CD4-positive, alpha-beta memory T cell (primary cell): Measurements from ENCODE around the gene AP5S1. TPM values are rescaled to one million over a fixed set of nuclear protein-coding genes. Genes with fewer than 3 reads are reported as not detected.

Source experiments
- CTCF ChIA-PET: fragments of 350-600 bp; sonication (Branson Sonifier 250); formaldehyde crosslinking; loops from one replicate; lab custom pipeline; 2021; ENCODE audit warnings: inconsistent platforms; ENCODE audit not compliant: partially characterized antibody; lab: Charles Lee
- POLR2A ChIA-PET: fragments of 350-600 bp; sonication (Branson Sonifier 250); formaldehyde crosslinking; loops from one replicate; lab custom pipeline; 2021; ENCODE audit not compliant: partially characterized antibody; lab: Charles Lee
- DNase-seq, 5 donors: peaks; one replicate each; pipeline versions ENCODE4 v3.0.0 to v3.0.0-alpha.2; 2020 to 2022; ENCODE audit warnings: mixed read lengths in 1 of 5
- H3K27ac ChIP-seq: one replicate; pipeline ENCODE4 v1.7.0; 2013; ENCODE audit warnings: low read depth, low read length
- H3K27me3 ChIP-seq: 2 replicates; pipeline ENCODE4 v1.7.0; 2013; ENCODE audit warnings: mild to moderate bottlenecking, low read length, moderate library complexity; ENCODE audit not compliant: insufficient read depth
- H3K36me3 ChIP-seq: 2 replicates; pipeline ENCODE4 v1.7.0; 2013; ENCODE audit warnings: mild to moderate bottlenecking, low read length, moderate library complexity; ENCODE audit not compliant: insufficient read depth
- H3K4me1 ChIP-seq: 2 replicates; pipeline ENCODE4 v1.7.0; 2013; ENCODE audit warnings: mild to moderate bottlenecking, low read length, moderate library complexity; ENCODE audit not compliant: insufficient read depth
- H3K4me3 ChIP-seq, 2 donors: one replicate each; pipeline ENCODE4 v1.7.0; 2013; ENCODE audit warnings: low read length in 2 of 2, mild to moderate bottlenecking in 1 of 2
- H3K9me3 ChIP-seq, 2 donors: one replicate each; pipeline ENCODE4 v1.7.0; 2013; ENCODE audit warnings: low read length in 2 of 2, control low read depth in 1 of 2; ENCODE audit not compliant: control insufficient read depth in 1 of 2
- H3K27ac Mint-ChIP-seq, 7 donors: one replicate each; pipeline ENCODE4 v1.8.0; 2020 to 2021; ENCODE audit warnings: mixed read lengths in 7 of 7, mild to moderate bottlenecking in 6 of 7, inconsistent platforms in 3 of 7, moderate library complexity in 3 of 7
- H3K27me3 Mint-ChIP-seq, 2 donors: one replicate each; pipeline ENCODE4 v1.8.0; 2020 to 2021; ENCODE audit warnings: mixed read lengths in 2 of 2
- H3K36me3 Mint-ChIP-seq, 2 donors: one replicate each; pipeline ENCODE4 v1.8.0; 2020 to 2021; ENCODE audit warnings: mixed read lengths in 2 of 2, inconsistent platforms in 1 of 2, mild to moderate bottlenecking in 1 of 2
- H3K4me1 Mint-ChIP-seq, 4 donors: one replicate each; pipeline ENCODE4 v1.8.0; 2020 to 2021; ENCODE audit warnings: mixed read lengths in 4 of 4, mild to moderate bottlenecking in 1 of 4
- H3K4me3 Mint-ChIP-seq, 8 donors: one replicate each; pipeline ENCODE4 v1.8.0; 2020 to 2021; ENCODE audit warnings: mixed read lengths in 8 of 8, mild to moderate bottlenecking in 7 of 8, moderate library complexity in 6 of 8, inconsistent platforms in 3 of 8
- H3K9me3 Mint-ChIP-seq, 8 donors: one replicate each; pipeline ENCODE4 v1.8.0; 2020 to 2021; ENCODE audit warnings: mixed read lengths in 8 of 8, mild to moderate bottlenecking in 5 of 8, inconsistent platforms in 3 of 8, moderate library complexity in 1 of 8
- intact Hi-C: fragments of 100-400 bp; cut with micrococcal nuclease; formaldehyde crosslinking; loops from one replicate; pipeline ENCODE4 v1.15.1; 2023
- polyA plus RNA-seq, 2 donors: library from polyadenylated mRNA; unstranded; fragments of 300-500 nt; fragmentation: Illumina TruSeq; gene quantifications; one replicate each; pipeline ENCODE4 v1.2.3, GENCODE V29; 2021
- total RNA-seq, 2 experiments: library from RNA; stranded (reverse); gene quantifications; one replicate each; pipeline ENCODE4 v1.2.3, GENCODE V29; 2021

Gene AP5S1
- total and polyA plus RNA-seq, 4 experiments from 2014 or later = 10.4 to 16.8 (median 12.8) TPM

GRCh38 chr20:3866464-3866863 lies 46.1 kb downstream of the AP5S1 start:
- Mint-ChIP-seq H3K4me3 (no peak overlapping the region), H3K9me3 (peaks cover 0 to 1% (median 0%) of the 10 kb centered on the region in 8 donors), H3K27me3 (no peaks in the 10 kb centered on the region), H3K27ac (peak overlapping the region in 3 of 7 donors; percentile 29 to 71 (median 42)), H3K36me3 (peaks cover 28 to 57% of the 10 kb centered on the region in 2 donors), H3K4me1 (peaks cover 0 to 8% (median 0%) of the 10 kb centered on the region in 4 donors)
- CTCF ChIA-PET = interaction anchor here (1.2 kb wide), 1 partner anchor 11 kb away, joined by 5 read pairs; no protein-coding TSS in a partner anchor
- H3K27ac ChIP-seq = no peak overlapping the region
- H3K9me3 ChIP-seq = no peaks in the 10 kb centered on the region
- peaks cover 55% of the 10 kb centered on the region for H3K36me3 ChIP-seq
- no peak for DNase-seq
- H3K27me3 ChIP-seq = no peaks in the 10 kb centered on the region
- no peak overlapping the region for H3K4me3 ChIP-seq
- H3K4me1 ChIP-seq = no peaks in the 10 kb centered on the region
- POLR2A ChIA-PET = interaction anchor here (0.9 kb wide), 1 partner anchor 9 kb away, joined by 4 read pairs; no protein-coding TSS in a partner anchor
- intact Hi-C loops = no loop called here

- H3K36me3 Mint-ChIP-seq = peaks cover 19 to 50% of the 10 kb centered on the region in 2 donors
- no peak for DNase-seq
- no peaks in the 10 kb centered on the region for H3K4me1 ChIP-seq
- CTCF ChIA-PET = interaction anchor here (0.6 to 1.2 kb wide), 4 partner anchors 9 to 203 kb away, joined by 3 to 5 read pairs (median 4); no protein-coding TSS in a partner anchor
- peak overlapping the region in 2 of 7 donors; percentile 6 to 20 for H3K27ac Mint-ChIP-seq
- POLR2A ChIA-PET = interaction anchor here (0.9 to 1.3 kb wide), 2 partner anchors 12 to 80 kb away, joined by 3 to 4 read pairs; no protein-coding TSS in a partner anchor
- peaks cover 44% of the 10 kb centered on the region for H3K36me3 ChIP-seq
- no peaks in the 10 kb centered on the region for H3K27me3 ChIP-seq
- no peak overlapping the region for H3K4me3 ChIP-seq
- no peaks in the 10 kb centered on the region for H3K27me3 Mint-ChIP-seq
- no peak overlapping the region for H3K4me3 Mint-ChIP-seq
- peaks cover 0 to 5% (median under 1%) of the 10 kb centered on the region in 4 donors for H3K4me1 Mint-ChIP-seq
- intact Hi-C loops = no loop called here
- H3K27ac ChIP-seq = no peak overlapping the region
- H3K9me3 Mint-ChIP-seq = peaks cover 0 to 1% (median 0%) of the 10 kb centered on the region in 8 donors
- H3K9me3 ChIP-seq = no peaks in the 10 kb centered on the region
Observed at GRCh38 chr20:3867802-3868201, 47.5 kb downstream of the AP5S1 start.

- Histone ChIP-seq H3K27me3 (no peaks in the 10 kb centered on the region), H3K4me1 (no peaks in the 10 kb centered on the region), H3K4me3 (no peak overlapping the region), H3K9me3 (no peaks in the 10 kb centered on the region), H3K36me3 (peaks cover 27% of the 10 kb centered on the region), H3K27ac (no peak overlapping the region)
- H3K9me3 Mint-ChIP-seq = peaks cover 0 to 1% (median 0%) of the 10 kb centered on the region in 8 donors
- CTCF ChIA-PET = interaction anchor here (0.6 to 1.7 kb wide), 2 partner anchors 15 to 20 kb away, joined by 3 to 5 read pairs; no protein-coding TSS in a partner anchor
- POLR2A ChIA-PET = interaction anchor here (1.2 kb wide), 1 partner anchor 44 kb away, joined by 3 read pairs; no protein-coding TSS in a partner anchor
- DNase-seq = no peak
- peaks cover 16 to 45% of the 10 kb centered on the region in 2 donors for H3K36me3 Mint-ChIP-seq
- intact Hi-C loops = no loop called here
- no peak overlapping the region for H3K4me3 Mint-ChIP-seq
- peaks cover 4 to 17% (median 5%) of the 10 kb centered on the region in 4 donors for H3K4me1 Mint-ChIP-seq
- no peaks in the 10 kb centered on the region for H3K27me3 Mint-ChIP-seq
- H3K27ac Mint-ChIP-seq = peak overlapping the region in 3 of 7 donors; percentile 10 to 46 (median 31)
Observed at GRCh38 chr20:3869839-3870634, 49.7 kb downstream of the AP5S1 start.

- Histone ChIP-seq H3K27me3 (no peaks in the 10 kb centered on the region), H3K27ac (no peak overlapping the region), H3K9me3 (no peaks in the 10 kb centered on the region), H3K4me3 (no peak overlapping the region), H3K4me1 (no peaks in the 10 kb centered on the region), H3K36me3 (peaks cover 14% of the 10 kb centered on the region)
- no peak for DNase-seq
- Mint-ChIP-seq H3K9me3 (peaks cover 0 to 1% (median 0%) of the 10 kb centered on the region in 8 donors), H3K36me3 (peaks cover 16 to 42% of the 10 kb centered on the region in 2 donors), H3K27ac (peak overlapping the region in 3 of 7 donors; percentile 20 to 27 (median 25)), H3K27me3 (no peaks in the 10 kb centered on the region), H3K4me1 (peaks cover 4 to 23% (median 7%) of the 10 kb centered on the region in 4 donors), H3K4me3 (no peak overlapping the region)
- intact Hi-C loops = no loop called here
- CTCF ChIA-PET = interaction anchor here (1.2 to 1.6 kb wide), 3 partner anchors 14 to 17 kb away, joined by 3 to 4 read pairs (median 3); no protein-coding TSS in a partner anchor
- POLR2A ChIA-PET = interaction anchor here (0.6 kb wide), 1 partner anchor 8 kb away, joined by 3 read pairs; no protein-coding TSS in a partner anchor
Observed at GRCh38 chr20:3871550-3872265, 51.4 kb downstream of the AP5S1 start.

- intact Hi-C loops = no loop called here
- CTCF ChIA-PET = interaction anchor here (1.3 kb wide), 1 partner anchor 18 kb away, joined by 8 read pairs; no protein-coding TSS in a partner anchor
- H3K27ac ChIP-seq = no peak overlapping the region
- no peak for DNase-seq
- H3K36me3 ChIP-seq = peaks cover 6% of the 10 kb centered on the region
- Mint-ChIP-seq H3K36me3 (peaks cover 21 to 28% of the 10 kb centered on the region in 2 donors), H3K27ac (peak overlapping the region in 1 of 7 donors; percentile 45), H3K9me3 (peaks cover 0 to 1% (median 0%) of the 10 kb centered on the region in 8 donors), H3K4me3 (no peak overlapping the region), H3K27me3 (no peaks in the 10 kb centered on the region), H3K4me1 (peaks cover 4 to 23% (median 7%) of the 10 kb centered on the region in 4 donors)
- no peaks in the 10 kb centered on the region for H3K9me3 ChIP-seq
- H3K4me1 ChIP-seq = no peaks in the 10 kb centered on the region
- no peak overlapping the region for H3K4me3 ChIP-seq
- no peaks in the 10 kb centered on the region for H3K27me3 ChIP-seq
- POLR2A ChIA-PET = interaction anchor here (1.6 kb wide), 1 partner anchor 18 kb away, joined by 4 read pairs; no protein-coding TSS in a partner anchor
Observed at GRCh38 chr20:3873507-3873906, 53.2 kb downstream of the AP5S1 start.

- H3K27ac ChIP-seq = no peak overlapping the region
Observed at GRCh38 chr20:3874194-3874844, 54.0 kb downstream of the AP5S1 start.

More at GRCh38 chr20:3874194-3874844, 54.0 kb downstream of the AP5S1 start:
- peaks cover 0 to 1% (median 0%) of the 10 kb centered on the region in 8 donors for H3K9me3 Mint-ChIP-seq
- Histone ChIP-seq H3K9me3 (no peaks in the 10 kb centered on the region), H3K36me3 (peaks cover 6% of the 10 kb centered on the region), H3K4me1 (no peaks in the 10 kb centered on the region), H3K27me3 (no peaks in the 10 kb centered on the region), H3K4me3 (no peak overlapping the region)
- H3K4me3 Mint-ChIP-seq = peak overlapping the region in 1 of 8 donors; percentile 54
- DNase-seq = no peak
- H3K36me3 Mint-ChIP-seq = peaks cover 21 to 28% of the 10 kb centered on the region in 2 donors
- peak overlapping the region in 4 of 7 donors; percentile 8 to 65 (median 32) for H3K27ac Mint-ChIP-seq
- ChIA-PET CTCF (interaction anchor here (1.3 to 1.5 kb wide), 2 partner anchors 13 to 19 kb away, joined by 3 to 8 read pairs; no protein-coding TSS in a partner anchor), POLR2A (interaction anchor here (1.5 to 1.6 kb wide), 2 partner anchors 18 to 27 kb away, joined by 3 to 4 read pairs; no protein-coding TSS in a partner anchor)
- intact Hi-C loops = no loop called here
- H3K27me3 Mint-ChIP-seq = no peaks in the 10 kb centered on the region
- peaks cover 4 to 23% (median 7%) of the 10 kb centered on the region in 4 donors for H3K4me1 Mint-ChIP-seq
